ENCODE results near the gene BFSP1. TPM values are rescaled to one million over a fixed set of nuclear protein-coding genes. Genes with fewer than 3 reads are reported as not detected.

The BFSP1 gene
- total RNA-seq, 1 experiment from 2014 or later = 0.98 TPM

DNA sequence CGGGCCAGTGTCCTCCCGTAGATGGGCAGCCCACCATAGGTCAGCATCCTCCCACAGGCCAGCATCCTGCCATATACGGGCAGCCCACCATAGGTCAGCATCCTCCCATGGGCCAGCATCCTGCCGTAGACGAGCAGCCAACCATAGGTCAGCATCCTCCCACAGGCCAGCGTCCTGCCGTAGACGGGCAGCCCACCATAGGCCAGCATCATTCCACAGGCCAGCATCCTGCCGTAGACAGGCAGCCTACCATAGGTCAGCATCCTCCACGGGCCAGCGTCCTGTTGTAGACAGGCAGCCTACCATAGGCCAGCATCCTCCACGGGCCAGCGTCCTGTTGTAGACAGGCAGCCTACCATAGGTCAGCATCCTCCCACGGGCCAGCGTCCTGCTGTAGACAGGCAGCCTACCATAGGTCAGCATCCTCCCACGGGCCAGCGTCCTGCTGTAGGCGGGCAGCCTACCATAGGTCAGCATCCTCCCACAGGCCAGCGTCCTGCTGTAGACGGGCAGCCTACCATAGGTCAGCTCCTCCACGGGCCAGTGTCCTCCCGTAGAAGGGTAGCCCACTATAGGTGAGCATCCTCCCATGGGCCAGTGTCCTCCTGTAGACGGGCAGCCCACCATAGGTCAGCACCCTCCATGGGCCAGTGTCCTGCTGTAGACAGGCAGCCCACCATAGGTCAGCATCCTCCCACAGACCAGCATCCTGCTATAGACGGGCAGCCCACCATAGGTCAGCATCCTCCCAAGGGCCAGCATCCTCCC lies 62.9 kb downstream of the BFSP1 start:
- DNase-seq (ENCODE audit: low read depth) = no peak

DNA sequence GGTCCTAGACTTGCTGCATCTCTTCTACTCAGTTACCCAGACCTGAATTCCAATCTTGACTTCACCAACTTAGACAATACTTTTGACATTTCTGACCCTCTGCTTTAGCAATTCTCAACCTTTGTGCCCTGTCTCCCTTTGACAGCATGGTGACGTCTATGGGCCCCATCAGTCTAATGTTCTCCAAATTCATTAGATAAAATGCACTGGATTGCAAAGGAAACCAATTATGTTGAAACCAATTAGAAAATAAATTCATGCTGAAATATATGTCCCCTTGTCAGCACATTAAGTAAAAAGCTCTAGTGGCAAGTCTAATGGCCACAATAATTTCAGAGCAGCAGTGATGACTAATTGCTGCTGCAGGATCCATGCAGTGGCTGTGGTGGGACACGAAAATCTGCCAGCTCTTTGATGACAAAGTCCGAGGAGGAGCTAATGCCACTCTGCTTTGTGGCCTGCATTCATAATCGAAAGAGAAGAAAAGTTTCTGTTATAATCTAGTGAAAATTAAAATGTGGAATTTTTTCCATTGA lies 64.0 kb downstream of the BFSP1 start:
- DNase-seq (ENCODE audit: low read depth) = no peak

DNA sequence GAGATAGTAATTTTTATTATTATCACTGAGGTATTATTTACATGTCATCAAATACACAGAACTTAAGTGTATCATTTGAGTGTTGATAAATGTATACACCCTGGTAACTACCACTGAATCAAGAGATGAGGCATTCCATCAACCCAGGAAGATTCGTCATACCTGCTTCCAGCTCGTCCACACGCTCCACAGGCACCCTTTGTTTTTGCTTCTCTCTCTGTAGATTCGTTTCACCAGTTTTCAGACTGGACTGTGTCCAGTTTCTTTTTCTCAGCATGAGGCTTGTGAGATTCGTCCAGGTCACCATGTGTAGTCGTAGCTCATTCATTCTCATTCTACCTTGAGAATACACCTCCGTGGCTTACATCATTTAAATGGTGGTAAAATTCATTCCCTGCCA lies 64.5 kb downstream of the BFSP1 start:
- DNase-seq (ENCODE audit: low read depth) = peak; percentile 62

DNA sequence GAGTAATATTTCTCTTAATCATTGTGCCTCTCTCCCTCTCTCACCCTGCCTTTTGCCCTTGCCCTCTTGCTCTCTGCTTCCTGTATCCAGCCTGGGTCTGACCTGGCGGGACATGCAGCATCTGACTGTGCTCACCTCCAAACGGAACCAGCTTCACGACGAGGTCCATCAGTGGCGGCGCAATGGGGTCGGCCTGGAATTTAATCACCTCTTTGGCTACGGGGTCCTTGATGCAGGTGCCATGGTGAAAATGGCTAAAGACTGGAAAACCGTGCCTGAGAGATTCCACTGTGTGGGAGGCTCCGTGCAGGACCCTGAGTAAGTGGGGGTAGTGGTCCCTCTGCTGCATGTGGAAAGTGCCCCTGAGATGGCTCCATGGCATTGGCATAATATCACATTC lies 65.9 kb downstream of the BFSP1 start:
- no peak for DNase-seq (ENCODE audit: low read depth)

DNA sequence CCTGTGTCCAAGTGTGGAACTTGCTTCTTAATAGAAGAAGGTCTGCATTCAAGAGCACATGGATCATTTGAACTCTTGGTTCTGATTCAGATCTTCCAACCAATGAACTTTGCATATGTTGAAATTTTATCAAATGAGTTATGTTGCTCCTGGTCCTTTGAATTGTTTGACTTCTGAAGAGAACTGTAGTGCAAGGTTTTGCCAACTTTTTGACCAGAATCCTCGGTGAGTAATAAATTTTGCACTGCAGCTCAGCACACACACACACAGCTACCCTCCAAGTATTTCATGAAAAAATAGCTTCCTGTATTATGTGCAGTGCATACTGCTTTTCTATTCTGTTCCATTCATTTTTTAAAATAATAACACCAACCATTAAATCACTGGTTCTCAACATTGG lies 67.5 kb downstream of the BFSP1 start:
- DNase-seq (ENCODE audit: low read depth) = no peak

DNA sequence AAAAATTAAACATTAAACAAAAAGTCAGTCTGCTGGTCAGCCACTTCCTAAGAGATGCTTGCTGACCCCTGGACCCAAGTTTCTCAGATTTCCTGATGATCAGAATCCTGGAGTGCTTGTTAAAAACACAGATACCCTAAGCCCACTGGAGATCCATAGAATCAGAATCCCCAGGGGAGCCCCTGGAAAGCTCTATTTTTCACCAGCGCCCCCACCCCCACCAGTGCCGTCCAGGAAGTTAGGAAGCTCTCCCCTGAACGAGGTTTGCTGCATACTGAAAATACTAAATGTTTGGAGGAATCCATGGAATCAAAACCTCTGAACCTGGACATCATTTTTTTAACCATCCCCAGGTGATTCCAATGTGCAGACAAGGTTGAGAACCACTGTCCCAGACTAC lies 69.2 kb downstream of the BFSP1 start:
- no peak for DNase-seq (ENCODE audit: low read depth)

DNA sequence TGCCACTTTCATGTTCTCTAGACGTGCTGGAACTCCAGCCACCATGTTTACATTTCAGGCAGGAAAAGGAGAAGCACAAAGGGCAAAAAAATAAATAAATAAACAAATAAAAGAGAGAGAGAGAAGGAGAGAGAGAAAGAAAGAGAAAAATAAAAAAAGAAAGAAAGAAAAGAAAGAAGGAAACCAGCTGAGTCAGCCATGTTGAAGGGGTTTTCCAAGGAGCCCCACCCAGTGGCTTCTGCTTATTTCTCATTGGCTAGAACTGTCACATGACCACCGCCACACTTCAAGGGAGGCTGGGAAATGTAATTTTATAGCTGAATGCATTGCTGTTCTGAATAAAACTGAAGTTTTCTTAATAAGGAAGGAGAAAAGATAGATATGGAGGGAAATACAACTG lies 71.1 kb downstream of the BFSP1 start:
- DNase-seq (ENCODE audit: low read depth) = peak; percentile 35

DNA sequence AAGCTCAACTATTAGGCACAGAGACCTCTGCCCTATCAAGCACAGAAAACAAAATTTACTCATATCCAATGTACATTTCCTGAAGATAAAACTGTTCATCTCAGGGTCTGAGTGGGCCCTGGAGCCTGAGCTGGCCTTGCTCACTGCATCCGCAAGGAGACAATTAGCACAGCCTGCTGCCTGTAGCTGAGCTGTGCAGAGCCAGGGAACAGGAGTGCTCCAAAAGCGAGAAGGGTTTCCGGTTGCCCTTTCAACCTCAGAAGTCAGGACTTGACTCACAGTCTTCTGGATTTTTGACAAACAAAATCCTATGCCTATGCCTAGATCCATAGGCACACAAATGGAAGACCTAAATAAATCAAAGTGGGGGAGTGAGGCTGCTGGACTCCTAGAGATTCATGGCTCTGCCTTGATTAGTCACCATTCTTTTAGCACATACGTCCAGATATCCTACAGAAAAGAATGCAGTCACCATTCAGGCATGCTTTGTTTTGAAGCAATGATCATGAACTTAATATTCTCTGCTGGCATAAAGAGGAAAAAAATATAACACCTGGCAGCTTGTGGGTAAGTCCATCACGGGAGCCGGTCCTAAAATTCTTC lies 73.5 kb downstream of the BFSP1 start:
- peak; percentile 33 for DNase-seq (ENCODE audit: low read depth)

DNA sequence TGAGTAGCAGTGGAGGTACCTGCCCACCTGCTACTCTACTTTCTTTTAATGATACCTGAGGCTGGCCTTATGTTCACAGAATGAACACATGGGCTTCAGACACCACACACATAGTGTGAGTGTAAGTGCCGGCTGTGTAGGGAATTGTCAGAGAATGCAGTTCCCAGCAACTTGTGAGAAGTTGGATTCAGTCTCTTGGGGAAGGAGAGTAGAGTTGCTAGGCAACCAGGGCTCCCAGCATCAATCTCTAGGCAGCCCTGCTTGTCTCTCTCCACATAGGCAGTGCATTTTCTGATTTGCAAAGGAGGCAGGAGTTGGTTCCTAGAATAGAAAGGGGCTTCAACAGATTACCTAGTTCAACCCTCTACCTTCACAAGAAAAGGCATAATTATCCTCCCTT lies 74.1 kb downstream of the BFSP1 start:
- DNase-seq (ENCODE audit: low read depth) = no peak

DNA sequence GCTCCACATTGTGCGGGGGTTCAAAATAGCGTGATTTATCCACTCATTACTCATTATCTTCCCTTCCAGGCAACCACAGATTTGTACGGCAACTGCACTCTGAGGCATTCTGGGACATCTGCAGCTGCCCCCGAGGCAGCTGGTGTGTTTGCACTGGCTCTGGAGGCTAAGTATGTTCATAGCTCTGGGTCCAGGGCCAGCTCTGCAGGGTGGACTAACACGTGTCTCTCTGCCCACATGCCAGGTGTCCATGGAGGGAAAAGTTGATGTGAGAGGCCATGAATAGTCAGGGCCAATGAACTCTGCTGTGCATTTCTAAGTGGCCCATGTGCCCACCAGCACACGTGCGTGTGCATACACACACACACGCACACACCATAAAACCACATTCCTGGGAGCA lies 74.9 kb downstream of the BFSP1 start:
- no peak for DNase-seq (ENCODE audit: low read depth)

DNA sequence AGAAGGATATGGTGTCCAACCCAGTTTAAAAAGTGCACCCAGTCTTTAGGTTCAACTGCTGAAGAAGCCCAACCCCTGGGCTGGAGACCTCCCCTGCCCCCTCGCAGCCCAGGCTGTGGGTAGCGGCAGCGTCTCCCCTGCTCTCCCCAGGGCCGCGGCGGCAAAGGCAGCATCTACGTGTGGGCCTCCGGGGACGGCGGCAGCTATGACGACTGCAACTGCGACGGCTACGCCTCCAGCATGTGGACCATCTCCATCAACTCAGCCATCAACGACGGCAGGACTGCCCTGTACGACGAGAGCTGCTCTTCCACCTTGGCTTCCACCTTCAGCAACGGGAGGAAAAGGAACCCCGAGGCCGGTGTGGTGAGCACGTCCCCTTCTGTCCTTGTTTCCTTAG lies 77.6 kb downstream of the BFSP1 start:
- DNase-seq (ENCODE audit: low read depth) = no peak

DNA sequence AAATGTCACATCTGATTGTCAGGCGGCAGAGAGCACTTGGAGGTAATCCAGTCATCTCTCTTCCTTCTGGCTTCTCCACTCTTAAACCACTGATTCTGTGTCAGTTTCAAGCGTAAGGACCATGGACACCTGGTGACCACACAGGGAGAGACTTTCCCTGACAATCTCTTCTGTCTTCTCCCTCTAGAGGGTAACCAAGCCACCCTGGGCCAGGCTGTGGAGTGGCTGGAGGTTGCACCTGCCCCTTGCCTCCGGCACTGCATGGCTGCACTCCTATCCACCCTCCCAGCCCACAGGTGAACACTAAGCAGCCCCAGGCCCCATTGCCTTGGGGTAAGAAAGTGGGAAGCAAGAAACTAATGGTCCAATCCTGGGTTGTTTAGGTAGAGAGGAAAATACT lies 78.7 kb downstream of the BFSP1 start:
- no peak for DNase-seq (ENCODE audit: low read depth)

DNA sequence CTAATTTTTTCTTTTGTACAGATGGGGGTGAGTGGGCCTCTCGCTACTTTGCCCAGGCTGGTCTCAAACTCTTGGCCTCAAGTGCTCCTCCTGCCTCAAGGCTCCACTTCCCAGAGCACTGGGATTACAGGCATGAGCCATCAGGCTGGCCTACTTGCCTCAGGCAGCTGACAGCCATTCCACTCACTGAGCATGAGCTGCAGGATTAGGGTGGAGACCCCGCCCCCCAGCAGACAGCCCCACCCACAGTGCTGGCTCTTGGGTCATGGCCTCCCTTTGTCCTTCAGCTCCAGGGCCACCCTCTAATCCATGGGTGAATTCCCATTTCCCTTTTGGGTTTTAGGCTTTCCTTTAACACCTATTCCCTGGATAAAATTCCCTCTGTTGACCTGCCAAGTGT lies 82.1 kb downstream of the BFSP1 start:
- DNase-seq (ENCODE audit: low read depth) = no peak

DNA sequence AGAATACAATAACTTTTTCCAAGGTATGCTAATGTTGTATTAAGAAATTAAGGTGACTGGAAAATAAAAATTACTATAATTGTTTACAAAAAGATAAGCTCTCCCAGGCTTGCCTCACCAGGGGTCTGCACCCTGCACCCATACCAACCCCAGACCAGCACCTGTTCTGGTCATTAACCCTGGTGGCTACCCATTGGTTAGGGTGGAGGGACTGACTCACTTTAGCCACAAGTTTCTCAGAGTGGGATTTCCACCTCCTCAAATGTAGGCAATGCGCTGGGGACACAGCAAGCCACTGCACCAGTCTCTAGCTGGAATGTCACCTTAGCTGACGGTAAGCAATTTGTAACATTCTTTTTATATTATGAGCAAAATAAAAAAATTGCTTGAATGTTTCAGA lies 83.1 kb downstream of the BFSP1 start:
- DNase-seq (ENCODE audit: low read depth) = no peak

DNA sequence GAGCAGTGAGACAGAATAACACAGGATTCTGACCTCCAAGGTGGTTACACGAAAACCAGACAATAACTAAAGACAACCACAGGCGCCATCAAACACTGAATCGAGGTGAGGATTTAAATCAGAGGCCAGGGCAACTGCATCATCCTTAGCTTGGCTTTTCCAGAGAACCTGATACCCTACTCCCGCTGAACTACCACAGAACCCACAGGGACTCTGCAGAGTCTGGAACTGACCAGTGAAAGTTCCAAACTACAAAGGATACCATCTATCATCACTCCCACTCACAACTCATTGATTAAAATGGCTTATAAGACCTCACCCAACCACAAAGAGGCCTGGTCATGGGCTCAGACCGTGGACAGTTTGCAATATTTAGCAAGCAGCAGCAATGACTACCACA lies 85.0 kb downstream of the BFSP1 start:
- DNase-seq (ENCODE audit: low read depth) = no peak

DNA sequence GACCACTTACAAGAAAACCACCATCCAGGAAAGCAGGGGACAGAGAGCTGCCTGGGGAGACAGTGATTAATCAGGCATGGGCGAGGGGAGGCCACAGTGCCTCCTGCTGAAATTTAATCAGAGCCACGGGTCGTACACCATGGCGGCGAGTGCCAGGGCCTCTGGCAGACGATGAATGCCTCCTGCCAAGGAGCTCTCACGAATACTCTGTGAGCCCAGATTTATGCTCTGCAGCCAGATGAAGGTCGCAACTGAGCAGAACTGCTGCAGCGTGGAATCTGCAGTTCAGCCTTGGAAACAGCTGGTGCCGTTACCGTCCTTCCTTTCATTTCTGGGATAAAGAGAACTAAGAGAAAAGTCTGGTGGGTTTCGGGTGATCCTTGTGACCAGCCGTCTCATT lies 85.6 kb downstream of the BFSP1 start:
- no peak for DNase-seq (ENCODE audit: low read depth)

DNA sequence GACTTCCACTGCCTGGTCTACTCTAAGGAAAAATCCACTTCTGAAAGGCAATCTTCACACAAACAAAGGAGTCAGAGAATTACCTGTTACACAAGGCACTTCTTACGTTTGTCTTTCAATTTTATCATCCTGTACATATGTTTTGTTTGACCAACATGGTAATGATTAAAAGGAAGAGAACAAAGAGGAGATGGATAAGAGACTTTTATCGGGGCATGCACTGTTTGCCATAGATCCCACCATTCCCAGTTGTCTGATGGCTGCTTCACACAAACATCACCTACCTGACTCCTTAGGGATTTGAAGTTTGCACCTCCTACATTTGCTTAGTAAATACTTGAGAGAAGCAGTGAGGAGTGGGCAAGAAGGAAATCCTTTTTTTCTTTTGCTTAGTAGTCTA lies 87.1 kb downstream of the BFSP1 start:
- DNase-seq (ENCODE audit: low read depth) = no peak

Other genes with a start within 250 kb of the BFSP1 start
- 168 and 239 TPM in 2 replicates for gene DSTN, start 38.7 kb upstream of the BFSP1 start, total RNA-seq (2014; rRNA removed; shearing (Covaris generic))
- gene RRBP1, start 150.9 kb upstream of the BFSP1 start, total RNA-seq (2014; rRNA removed; shearing (Covaris generic)) = 91.4 and 106 TPM in 2 replicates
- gene BANF2, start 168.6 kb upstream of the BFSP1 start, total RNA-seq (2014; rRNA removed; shearing (Covaris generic)) = not detected in 2 replicates

Data from HT1080 (cell line).